ENCODE measurements around the gene PAN2.
"Not testable (repeated sequence)": the region's sequence is repeated elsewhere in the genome, so short reads cannot be mapped to it uniquely, and the experiment has no call there.

Gene PAN2, protein sequence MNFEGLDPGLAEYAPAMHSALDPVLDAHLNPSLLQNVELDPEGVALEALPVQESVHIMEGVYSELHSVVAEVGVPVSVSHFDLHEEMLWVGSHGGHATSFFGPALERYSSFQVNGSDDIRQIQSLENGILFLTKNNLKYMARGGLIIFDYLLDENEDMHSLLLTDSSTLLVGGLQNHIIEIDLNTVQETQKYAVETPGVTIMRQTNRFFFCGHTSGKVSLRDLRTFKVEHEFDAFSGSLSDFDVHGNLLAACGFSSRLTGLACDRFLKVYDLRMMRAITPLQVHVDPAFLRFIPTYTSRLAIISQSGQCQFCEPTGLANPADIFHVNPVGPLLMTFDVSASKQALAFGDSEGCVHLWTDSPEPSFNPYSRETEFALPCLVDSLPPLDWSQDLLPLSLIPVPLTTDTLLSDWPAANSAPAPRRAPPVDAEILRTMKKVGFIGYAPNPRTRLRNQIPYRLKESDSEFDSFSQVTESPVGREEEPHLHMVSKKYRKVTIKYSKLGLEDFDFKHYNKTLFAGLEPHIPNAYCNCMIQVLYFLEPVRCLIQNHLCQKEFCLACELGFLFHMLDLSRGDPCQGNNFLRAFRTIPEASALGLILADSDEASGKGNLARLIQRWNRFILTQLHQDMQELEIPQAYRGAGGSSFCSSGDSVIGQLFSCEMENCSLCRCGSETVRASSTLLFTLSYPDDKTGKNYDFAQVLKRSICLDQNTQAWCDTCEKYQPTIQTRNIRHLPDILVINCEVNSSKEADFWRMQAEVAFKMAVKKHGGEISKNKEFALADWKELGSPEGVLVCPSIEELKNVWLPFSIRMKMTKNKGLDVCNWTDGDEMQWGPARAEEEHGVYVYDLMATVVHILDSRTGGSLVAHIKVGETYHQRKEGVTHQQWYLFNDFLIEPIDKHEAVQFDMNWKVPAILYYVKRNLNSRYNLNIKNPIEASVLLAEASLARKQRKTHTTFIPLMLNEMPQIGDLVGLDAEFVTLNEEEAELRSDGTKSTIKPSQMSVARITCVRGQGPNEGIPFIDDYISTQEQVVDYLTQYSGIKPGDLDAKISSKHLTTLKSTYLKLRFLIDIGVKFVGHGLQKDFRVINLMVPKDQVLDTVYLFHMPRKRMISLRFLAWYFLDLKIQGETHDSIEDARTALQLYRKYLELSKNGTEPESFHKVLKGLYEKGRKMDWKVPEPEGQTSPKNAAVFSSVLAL

DNA sequence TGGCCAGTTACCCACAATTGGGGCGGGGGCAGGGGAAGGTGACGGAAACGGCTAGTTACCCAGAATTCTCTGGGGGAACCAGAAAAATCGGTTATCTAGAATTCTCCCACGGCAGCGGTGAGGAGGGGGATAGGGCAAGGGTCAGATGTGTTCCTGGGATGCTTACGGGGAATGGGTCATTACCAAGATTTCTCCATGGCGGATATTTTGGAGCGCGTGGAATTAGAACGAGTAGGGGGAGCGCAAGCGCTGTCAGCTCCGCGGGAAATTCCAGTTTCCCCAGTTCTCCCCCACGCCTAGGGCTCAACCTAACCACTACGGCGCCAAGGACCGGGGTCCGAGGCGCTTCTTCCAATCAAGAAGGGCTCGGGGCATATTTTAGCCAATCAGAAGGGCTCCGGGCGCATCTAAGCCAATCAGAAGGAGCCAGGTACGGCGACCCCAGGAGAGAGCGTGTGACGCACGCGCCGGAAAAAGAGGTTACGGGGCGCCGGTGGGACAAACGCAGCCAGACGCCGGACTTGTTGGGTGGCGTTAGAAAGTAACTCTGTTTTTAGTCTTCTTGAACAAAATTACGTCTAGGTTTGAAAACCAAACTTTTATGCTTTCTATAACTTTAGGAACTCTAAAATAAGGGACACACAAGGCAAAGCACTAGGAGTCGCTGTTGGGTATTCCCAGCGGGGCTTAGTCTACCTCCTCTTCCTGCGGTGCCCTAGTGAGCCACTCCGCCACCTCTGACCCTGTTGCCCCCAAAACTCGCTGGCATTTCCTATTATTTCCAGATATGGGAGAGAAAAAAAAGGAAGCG, at the start of gene PAN2:
TSS of gene PAN2 (minus strand) at position 322 of the 811 bp plus-strand sequence. CDS start 906 bp downstream, outside the sequence.
- DNase-seq = peak; percentile 97

DNA sequence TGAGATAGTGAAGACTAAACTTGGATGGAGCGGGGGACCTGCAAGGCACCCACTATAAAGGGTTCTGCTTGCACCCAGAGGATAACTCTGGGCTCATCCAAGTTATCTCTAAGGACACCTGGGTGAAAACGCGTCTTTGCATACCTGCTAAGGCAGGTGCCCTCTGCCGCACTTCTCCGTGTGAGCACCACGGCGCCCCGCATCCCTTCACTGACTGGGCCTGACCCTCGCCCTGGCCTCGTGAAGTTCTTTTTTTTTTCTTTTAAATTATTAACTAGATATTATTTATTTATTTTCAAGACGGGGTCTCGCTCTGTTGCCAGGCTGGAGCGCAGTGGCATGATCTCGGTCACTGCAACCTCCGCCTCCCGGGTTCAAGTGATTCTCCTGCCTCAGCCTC, 48.8 kb upstream of the PAN2 start:
- DNase-seq = no peak

DNA sequence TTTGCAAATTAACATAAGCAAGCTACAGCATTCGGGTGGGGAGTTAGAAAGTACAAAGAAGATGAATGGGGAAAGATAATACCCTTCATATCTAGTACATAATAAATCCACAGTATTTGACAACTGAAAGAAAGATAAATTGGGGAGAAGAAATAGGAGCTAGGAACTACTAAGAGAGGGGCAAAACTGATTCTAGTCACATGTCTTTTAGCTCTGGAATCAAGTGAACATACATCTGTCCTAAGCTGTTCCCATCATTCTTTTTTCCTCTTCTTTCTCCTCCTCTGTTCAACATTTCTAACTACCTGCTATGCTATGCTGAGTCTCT, 44.2 kb upstream of the PAN2 start:
- no peak for DNase-seq

DNA sequence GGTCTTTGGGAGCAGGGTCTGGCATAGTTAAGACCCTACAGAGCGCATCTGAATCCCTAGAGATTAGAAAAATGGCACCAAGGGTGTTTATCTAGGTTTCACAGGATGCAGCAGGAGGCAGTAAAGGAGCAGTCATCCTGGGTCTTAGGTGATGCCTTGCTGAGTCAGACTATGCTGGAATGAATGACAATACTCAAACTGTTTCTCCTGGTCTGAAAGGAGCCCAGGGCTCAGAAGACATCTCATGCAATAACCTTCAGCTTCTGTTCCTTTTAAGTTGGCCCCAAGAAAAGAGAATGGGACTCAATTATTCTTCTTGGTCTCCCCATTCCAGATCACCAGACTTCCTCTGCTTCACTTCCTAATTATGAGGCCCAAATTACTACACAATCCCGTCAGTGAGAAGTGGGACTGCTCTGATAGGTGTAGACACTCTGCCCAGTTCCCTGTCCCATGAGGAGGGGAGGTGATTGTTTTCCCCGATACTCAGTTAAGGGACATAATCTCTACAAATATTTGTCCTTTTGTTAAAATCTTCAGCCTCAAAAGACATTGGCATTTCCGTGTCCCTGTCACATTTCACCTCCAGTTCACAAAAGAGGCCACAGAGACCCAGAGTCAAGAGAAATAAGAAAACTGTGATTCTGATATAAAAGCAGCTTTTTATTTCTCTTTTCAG, 43.6 kb upstream of the PAN2 start:
- DNase-seq = no peak

DNA sequence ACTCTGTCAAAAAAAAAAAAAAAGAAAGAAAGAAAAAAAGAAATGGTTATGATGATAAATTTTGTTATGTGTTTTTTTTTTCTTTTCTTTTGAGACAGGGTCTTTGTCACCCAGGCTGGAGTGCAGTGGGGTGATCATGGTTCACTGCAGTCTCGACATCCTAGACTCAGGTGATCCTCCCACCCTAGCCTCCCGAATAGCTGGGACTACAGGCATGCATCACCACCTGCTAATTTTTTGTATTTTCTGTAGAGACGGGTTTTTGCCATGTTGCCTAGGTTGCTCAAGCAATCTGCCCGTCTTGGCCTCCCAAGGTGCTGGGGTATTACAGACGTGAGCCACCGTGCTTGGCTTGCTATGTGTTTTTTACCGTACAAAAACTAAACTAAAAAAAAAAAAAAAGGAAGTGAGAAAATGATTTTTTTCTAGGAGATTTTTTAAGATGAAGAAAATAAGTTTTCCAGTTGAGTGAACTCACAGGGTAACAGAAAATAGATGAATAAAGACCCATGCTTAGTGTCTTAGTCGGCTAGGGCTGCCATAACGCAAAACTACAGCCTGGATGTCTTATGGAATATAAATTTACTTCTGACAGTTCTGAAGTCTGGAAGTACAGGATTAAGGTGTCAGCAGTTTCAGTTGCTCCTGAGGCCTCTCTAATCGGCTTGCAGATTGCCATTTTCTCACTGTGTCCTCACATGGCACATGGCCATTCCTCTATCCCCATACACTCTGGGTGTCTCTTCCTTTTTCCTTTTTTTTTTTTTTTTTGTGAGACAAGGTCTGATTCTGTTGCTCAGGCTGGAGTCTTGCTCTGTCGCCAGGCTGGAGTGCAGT, 42.0 kb upstream of the PAN2 start:
- peak; percentile 54 for DNase-seq

DNA sequence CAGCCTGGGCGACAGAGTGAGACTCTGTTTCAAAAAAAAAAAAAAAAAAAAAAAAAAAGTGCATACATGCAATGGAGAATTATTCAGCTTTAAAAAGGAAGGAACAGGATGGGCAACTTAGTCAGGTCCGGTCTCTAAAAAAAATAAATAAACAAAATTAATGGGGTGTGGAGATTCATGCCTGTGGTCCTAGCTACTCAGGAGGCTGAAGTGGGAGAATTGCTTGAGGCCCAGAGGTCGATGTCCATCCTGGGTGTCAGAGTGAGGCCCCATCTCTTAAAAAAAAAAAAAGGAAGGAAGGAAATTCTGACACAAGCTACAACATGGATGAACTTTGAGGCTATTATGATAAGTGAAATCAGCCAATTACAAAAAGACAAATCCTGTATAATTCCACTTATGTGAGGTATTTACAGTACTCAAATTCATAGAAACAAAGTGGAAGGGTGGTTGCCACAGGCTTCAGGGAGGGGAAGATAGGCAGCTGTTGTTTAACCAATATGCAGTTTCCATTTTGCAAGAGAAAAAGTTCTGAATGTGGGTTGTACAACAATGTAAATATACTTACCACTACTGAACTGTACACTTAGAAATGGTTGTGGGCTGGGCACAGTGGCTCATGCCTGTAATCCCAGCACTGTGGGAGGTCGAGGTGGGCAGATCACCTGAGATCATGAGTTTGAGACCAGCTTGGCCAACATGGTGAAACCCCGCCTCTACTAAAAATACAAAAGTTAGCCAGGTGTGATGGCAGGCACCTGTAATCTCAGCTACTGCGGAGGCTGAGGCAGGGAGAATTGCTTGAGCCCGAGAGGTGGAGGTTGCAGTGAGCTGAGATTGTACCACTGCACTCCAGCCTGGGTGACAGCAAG, 41.2 kb upstream of the PAN2 start:
- no peak for DNase-seq

DNA sequence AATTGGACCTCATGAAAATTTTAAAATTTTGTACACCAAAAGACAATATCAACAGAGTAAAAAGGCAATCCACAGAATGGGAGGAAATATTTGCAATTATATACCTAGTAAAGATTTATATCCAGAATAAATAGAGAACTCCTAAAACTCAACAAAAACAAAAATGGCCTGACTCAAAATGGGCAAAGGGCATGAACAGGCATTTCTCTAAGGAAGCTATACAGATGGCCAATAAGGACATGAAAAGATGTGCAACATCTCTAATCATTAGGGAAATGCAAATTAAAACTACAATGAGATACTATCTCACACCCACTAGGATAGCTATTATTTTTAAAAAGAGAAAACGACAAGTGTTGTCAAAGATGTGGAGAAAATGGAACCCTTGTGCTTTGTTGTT, 39.7 kb upstream of the PAN2 start:
- DNase-seq = no peak

DNA sequence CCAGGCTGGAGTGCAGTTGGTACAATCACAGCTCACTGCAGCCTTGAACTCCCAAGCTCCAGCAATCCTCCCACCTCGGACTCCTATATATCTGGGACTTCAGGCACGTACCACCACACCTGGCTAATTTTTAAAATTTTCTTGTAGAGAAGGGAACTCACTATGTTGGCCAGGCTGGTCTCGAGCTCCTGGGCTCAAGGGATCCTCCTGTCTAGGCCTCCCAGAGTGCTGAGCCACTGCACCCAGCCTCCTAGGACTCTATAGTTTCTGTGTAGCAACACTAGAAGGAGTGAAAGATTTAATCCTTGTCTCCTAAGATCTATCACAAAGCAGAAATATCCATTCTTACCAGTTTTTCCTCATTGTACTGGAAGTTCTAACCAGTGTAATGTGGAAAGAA, 33.1 kb upstream of the PAN2 start:
- no peak for DNase-seq

DNA sequence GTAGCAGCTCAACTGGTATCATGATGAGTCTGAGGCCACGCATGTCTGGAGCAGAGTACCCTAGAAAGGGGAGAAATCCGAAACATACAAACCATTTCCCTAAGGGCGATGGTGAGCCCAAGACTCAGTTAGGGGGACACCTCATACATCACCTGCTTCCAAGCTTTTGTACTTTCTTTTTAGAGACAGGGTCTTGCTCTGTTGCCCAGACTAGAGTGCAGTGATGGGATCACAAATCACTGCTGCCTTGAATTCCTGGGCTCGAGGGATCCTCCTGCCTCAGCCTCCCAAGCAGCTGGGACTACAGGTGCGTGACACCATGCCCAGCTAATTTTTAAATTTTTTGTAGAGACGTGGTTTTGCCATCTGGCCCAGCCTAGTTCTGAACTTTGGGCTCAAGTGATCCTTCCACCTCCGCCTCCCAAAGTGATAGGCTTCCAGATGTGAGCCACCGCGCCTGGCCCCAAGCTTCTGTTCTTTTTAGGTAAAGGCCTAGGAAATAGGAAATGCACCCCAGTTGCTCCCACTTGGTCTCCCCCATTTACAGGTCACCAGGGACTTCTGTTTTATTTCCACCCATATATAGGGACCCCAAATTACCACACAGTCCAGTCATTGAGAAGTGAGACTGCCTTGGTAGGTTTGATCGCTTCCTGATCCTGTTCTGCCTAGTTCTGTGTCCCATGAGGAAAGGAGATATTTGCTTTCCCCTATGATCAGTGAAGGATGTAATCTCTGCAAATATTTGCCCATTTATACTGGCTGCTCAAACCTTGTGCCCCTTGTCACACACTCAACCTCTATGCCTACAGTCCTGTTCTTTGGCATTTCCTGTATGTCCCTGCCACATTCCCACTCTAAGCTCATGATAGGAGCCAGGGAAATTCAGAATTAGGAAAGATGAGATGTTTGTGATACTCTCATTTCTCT, 28.6 kb upstream of the PAN2 start, which contains the start of gene APOF:
TSS of gene APOF (minus strand) at position 728 of the 930 bp plus-strand sequence. CDS start at position 616, 112 bp downstream.
- no peak for DNase-seq

DNA sequence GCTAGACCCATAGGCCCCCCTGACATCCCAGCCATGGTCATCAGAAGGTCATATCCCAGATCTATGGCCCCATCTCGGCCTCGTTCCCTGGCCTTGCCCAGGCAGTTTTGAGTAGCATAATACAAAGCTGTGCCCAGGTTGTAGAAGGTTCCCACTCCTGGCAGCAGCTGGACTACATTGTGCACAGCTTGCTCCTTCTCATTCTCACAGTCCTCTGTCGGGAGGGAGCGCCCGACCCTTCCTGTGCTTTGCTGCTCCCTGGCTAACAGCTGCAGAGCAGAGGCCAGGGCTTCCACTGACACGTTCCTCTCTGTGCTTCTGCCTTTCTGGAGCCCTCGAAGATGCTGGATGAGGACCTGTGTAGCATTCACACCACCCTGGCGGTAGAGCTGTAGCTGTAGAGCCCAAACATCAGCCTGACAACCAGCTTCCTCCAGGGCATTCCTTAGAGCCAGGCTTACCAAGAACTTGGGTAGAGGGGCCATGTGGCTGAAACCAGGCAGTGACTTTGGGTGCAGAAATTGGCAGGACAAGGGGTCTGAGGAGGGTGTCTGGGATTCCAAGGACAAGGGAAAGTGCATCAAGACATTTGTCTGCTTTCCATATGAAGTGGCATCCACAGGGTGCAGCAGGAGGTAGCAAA, 27.8 kb upstream of the PAN2 start:
- DNase-seq = no peak

DNA sequence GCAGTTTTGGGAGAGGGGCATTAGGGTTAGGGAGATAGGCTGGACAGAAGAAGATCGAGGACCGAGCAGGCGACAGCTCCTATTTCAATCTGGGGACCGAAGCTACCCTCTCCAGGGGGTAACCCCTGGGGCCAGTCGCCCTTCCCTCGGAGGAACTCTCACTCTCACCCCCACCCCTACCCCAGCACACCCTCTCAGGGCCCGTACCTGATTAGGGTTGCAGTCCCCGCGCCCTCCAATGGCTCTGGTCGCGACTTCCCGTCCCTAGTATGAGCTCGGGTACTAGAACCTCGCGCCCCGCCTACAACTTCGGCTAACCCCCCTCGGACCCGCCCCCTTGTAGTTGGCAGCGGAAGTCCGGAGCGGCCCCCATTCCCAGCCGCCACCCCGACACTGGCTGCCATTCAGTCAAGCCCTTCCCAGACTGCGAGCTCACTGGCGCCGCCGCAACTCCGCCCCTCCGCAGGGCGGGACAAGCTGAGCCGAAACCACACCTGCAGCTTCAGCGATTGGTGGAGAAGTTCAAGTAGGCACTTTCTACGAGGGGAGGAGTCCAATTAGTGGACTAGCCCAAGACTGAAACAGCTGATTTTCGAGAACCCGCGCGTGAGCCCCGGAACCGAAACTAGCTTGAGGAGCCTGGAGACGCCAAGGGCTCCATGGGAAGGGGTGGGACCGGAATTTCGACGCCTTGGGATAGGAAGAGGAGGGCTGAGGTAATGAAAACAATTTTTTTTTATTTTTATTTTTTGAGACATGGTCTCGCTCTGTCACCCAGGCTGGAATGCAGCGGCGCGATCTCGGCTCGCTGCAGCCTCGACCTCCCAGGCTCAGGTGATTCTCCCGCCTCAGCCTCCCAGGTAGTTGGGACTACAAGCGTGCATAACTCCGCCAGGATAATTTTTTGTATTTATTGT, 26.3 kb upstream of the PAN2 start, which contains the start of gene STAT2:
TSS of gene STAT2 (minus strand) at position 257 of the 917 bp plus-strand sequence. CDS start 3,536 bp downstream, outside the sequence.
- peak; percentile 100 for DNase-seq

DNA sequence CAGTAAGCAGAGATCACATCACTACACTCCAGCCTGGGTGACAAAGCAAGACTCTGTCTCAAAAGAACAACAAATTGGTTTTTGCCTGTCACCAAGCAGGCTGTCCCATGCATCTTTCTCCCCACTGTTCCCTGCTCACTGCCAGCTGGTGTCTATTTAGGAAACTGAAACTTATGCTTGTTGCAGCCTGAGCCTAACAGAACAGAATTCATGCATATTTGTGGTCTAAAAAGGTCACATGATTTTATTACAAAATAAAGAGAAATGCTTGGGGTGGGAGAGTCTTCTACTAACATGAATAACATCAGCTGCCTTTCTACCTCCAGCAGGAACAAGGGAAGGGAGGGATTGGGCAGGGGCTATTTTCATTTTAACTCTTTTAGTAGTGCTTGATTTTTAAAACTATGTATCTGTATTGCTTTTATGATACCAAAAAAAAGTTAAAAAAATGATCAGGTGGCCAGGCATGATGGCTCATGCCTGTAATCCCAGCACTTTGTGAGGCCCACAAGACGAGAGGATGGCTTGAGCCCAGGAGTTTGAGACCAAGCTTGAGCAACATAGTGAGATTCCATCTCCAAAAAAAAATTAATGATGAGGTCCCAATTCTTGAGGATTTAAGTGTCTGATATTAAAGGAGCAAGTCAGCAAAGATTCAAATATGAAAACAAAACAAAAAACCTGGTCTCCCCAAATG, 25.2 kb upstream of the PAN2 start:
- no peak for DNase-seq

DNA sequence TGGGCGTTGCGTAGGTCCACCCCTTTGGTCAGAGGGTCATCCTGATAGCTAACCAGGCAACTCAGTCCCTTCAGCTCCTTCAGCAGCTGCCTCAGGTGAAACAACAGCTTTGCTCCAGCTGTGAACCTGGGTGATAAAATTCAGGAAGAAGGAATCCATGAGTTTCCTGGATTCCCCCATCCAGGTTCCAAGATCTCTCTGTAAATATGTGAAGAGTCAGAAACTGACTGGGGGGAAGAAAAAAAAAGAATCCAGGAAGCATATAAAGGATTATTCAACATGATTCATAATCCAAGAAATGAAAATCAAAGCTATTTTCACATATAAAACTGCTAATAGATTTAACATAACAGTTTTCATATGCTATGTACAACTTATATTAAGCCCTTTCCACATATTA, 17.5 kb upstream of the PAN2 start:
- no peak for DNase-seq

DNA sequence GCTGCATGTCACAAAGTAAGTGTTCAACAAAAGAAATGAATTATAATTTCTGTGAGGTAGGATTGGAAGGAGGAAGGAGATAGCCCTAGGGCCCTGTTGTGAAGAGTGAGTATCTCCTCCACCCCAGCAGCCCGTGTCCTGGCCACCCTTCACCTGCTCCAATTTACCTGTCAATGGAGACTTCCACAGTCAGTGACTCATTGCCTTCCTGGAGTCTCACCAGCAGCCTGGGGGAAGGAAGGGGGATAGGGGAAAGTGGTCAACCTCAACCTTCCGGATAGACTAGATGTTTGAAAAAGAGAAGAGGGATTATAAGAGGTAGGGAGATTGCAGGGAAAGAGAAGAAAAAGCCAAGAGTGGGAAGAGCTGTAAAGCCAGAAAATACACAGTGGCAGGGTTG, 16.9 kb upstream of the PAN2 start:
- DNase-seq = no peak

DNA sequence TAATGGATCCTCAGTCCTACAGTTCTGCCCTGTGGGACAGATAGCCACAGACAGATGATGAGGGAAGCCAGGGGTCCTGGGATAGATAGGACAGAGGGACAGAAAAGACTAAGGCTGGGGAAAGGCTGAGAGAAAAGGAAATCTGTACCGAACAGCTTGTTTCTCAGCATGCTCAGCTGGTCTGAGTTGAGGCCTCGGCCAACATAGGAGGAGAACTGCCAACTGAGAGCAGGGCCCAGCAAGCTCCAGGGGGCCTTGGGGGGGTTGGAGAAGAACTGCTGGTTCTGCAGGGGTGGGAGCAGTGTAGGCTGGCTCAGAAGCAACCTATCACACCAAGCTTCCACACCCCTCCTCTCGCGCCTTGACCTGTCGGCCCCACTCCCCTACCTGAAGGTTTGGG, 15.0 kb upstream of the PAN2 start:
- DNase-seq = no peak

DNA sequence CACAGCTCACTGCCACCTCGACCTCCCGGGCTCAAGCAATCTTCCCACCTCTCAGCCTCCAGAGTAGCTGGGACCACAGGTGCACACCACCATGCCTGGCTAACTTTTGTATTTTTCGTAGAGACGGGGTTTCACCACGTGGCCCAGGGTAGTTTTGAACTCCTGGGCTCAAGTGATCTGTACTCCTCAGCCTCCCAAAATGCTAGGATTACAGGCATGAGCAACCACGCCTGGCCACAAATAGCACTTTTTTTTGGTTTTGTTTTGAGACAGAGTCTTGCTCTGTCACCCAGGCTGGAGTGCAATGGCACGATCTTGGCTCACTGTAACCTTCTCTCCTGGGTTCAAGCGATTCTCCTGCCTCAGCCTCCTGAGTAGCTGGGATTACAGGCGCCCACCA, 13.5 kb upstream of the PAN2 start:
- DNase-seq = not testable (repeated sequence)

All from CD4-positive, alpha-beta T cell treated with Interleukin-15 for 1 hour (primary cell).